Skeletal muscle satellite cell (primary cell): ENCODE measurements around the gene TMEM167A.

Experiments
- H3K27me3 ChIP-seq: 2 replicates; pipeline ENCODE4 v1.7.0; 2013; ENCODE audit warnings: low read length; ENCODE audit not compliant: control insufficient read depth, insufficient read depth
- H3K36me3 ChIP-seq: 2 replicates; pipeline ENCODE4 v1.7.0; 2013; ENCODE audit warnings: mild to moderate bottlenecking, control low read depth, low read length; ENCODE audit not compliant: insufficient read depth
- H3K4me1 ChIP-seq: 2 replicates; pipeline ENCODE4 v1.7.0; 2013; ENCODE audit warnings: low read length; ENCODE audit not compliant: control insufficient read depth, insufficient read depth
- H3K4me2 ChIP-seq: 2 replicates; pipeline ENCODE4 v1.7.0; 2013; ENCODE audit warnings: mild to moderate bottlenecking, low read length
- H3K4me3 ChIP-seq: 2 replicates; pipeline ENCODE4 v1.7.0; 2013; ENCODE audit warnings: low read length
- H3K9ac ChIP-seq: 2 replicates; pipeline ENCODE4 v1.7.0; 2013; ENCODE audit warnings: mild to moderate bottlenecking, low read depth, low read length, moderate library complexity
- H3K9me3 ChIP-seq: replicated peaks from 2 replicates; pipeline ENCODE4 v1.7.0; 2013; ENCODE audit warnings: mild to moderate bottlenecking, control low read depth, low read length

The TMEM167A gene

DNA sequence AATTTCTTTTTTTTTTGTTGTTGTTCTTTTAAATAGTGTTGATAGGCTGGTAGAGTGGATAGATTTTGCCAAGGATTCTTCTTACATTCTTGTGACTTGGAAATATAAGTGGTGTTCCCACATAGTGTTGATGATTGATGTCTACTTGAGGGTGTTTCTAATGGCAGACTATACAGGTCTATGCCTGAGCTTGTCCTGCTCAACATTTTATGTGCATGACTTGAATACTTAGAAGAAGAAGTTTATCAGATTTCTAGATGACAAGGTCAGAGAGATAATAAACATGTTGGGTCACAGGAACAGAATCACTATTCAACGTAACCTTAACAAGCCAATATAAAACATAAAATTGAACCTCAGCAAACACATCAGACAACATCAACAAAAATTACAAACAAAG is 24.3 kb upstream of the TMEM167A start:
- Histone ChIP-seq H3K9me3 (no peaks in the 10 kb centered on the region), H3K4me3 (no peak overlapping the region), H3K36me3 (no peaks in the 10 kb centered on the region), H3K4me2 (no peak overlapping the region), H3K4me1 (peaks cover 20% of the 10 kb centered on the region), H3K27me3 (no peaks in the 10 kb centered on the region), H3K9ac (no peak overlapping the region)

DNA sequence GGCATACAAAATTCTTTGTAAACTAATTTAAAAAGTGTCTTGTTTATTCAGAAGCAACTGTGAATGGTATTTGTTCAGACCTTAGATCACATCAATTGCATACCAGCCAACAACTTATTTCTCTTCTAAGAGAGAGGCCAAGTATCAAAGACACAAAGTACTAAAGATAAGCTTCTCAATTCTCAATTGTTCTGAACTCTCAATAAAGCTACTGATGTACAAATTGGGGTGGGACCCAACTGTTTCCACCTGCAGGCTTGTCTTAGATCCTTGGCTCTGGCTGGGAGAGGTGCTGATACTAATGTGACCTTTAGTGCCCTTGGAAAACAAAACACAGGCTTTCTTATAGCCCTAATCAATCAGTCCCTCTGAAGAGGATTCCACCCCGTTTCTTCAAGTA is 22.3 kb upstream of the TMEM167A start:
- peaks cover 31% of the 10 kb centered on the region for H3K4me1 ChIP-seq
- H3K27me3 ChIP-seq = no peaks in the 10 kb centered on the region

DNA sequence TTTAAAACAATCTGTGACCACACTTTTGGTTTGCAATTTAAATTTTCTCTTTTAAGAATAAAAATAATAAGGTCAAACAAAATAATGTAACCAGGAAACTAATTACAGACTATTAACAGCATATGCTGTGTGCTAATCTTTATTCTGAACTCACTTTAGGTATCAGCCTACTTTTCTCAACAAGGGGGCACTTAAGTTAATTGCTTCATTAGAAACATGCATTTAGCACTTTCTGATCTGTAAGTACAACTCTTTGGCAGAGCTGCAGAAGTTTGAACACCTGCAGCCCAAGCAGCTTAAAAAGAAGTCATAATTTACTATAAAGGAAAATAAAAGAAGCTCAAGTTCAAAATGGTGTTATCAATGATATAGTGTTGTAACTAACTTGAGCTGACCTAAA is 21.8 kb upstream of the TMEM167A start:
- Histone ChIP-seq H3K4me3 (no peak overlapping the region), H3K4me1 (peaks cover 31% of the 10 kb centered on the region), H3K27me3 (no peaks in the 10 kb centered on the region), H3K9me3 (no peaks in the 10 kb centered on the region), H3K4me2 (no peak overlapping the region), H3K9ac (no peak overlapping the region), H3K36me3 (no peaks in the 10 kb centered on the region)

More for the DNA sequence above, 22.3 kb upstream of the TMEM167A start:
- no peak overlapping the region for H3K4me3 ChIP-seq
- H3K9ac ChIP-seq = no peak overlapping the region
- H3K4me2 ChIP-seq = no peak overlapping the region
- H3K9me3 ChIP-seq = no peaks in the 10 kb centered on the region
- no peaks in the 10 kb centered on the region for H3K36me3 ChIP-seq

DNA sequence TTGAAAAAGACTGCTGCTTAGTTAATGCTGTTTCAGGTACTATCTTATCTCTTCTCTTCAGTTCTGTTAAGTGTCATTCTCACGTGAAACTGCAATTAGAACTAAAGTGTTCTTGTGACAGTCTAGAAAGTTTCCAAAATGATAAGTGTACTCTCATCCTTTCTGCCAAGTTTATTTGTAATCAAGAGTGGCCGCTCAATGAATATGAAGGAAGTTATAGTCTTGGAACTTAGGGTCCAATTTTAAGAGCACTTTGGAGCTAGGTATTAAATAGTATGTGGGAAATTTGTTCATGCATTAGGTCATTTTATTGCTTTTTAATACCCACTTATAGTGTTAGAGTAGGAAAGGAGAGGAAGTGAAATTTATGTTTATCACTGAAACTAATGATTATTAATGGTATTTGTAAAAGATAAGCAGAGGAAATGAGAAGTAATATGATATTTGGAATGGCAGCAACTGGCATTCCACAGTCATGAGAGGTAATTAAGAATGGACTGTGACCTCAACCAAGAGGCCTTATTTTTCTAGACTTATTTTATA is 20.6 kb upstream of the TMEM167A start:
- no peaks in the 10 kb centered on the region for H3K9me3 ChIP-seq
- peak overlapping the region; percentile 16 for H3K9ac ChIP-seq
- peaks cover 31% of the 10 kb centered on the region for H3K4me1 ChIP-seq
- H3K27me3 ChIP-seq = no peaks in the 10 kb centered on the region
- no peaks in the 10 kb centered on the region for H3K36me3 ChIP-seq
- H3K4me2 ChIP-seq = peak overlapping the region; percentile 53
- no peak overlapping the region for H3K4me3 ChIP-seq

DNA sequence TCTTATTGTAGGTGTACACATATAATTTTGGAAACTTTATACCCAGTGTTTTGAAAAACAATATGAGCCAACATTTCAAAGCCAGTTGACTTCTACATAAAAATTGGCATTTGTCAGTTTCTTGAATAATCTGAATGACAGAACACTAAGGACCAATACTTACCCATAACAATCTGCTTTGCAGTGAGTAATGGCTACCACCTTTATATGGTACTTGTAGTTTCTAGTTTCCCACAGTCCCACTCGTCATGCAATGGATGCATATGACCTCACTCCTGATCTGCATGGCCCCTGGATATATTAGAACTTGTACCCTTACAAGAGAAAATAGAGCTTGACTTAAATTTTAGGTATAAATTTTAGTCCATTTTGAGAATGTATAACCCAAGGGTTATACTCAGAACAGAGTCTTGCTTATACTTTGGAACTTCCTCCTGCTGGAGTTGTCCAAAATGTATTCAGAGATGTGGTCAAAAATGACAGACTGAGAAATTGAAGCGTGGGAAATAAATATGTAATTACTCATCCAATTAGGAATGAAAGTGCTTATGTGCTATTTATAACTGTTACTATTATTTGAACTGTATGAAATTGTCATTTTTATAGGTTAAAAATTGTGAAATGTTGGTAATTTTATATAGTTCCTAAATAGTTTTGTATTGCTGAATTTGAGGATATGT is 19.6 kb upstream of the TMEM167A start:
- no peak overlapping the region for H3K4me3 ChIP-seq
- H3K27me3 ChIP-seq = no peaks in the 10 kb centered on the region
- no peaks in the 10 kb centered on the region for H3K9me3 ChIP-seq
- no peak overlapping the region for H3K9ac ChIP-seq
- H3K36me3 ChIP-seq = no peaks in the 10 kb centered on the region
- H3K4me1 ChIP-seq = peaks cover 31% of the 10 kb centered on the region
- H3K4me2 ChIP-seq = no peak overlapping the region

DNA sequence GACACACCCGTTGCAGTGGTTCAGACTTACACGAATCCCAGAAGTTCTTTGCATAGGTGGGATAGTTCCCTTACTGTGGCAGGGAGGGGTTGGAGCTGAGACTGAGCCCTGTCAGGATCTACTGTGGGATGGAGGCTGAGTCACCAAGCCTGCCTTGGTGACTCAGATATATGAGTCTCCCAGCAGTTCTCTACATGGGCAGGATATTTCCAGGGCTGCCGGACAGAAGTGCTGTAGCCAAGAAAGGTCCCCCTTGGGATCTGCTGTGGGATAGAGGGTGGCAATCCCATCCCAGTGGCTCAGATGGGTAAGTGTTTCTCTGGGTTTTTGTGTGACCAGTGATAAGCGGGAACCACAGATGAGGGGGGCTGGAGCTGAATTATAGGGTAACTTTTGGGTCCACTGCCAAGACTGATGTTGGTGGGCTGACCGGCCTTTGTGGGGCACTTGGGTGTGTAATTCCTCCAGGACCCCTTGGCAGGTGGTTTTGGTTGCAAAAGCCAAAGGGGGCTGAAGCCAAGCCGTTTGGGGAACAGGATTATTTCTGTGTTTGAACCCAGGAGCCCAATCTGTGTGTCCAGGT is 18.9 kb upstream of the TMEM167A start:
- no peak overlapping the region for H3K9ac ChIP-seq
- no peaks in the 10 kb centered on the region for H3K9me3 ChIP-seq
- peaks cover 31% of the 10 kb centered on the region for H3K4me1 ChIP-seq
- H3K4me2 ChIP-seq = peak overlapping the region; percentile 25
- no peaks in the 10 kb centered on the region for H3K36me3 ChIP-seq
- H3K27me3 ChIP-seq = no peaks in the 10 kb centered on the region
- H3K4me3 ChIP-seq = peak overlapping the region; percentile 14

DNA sequence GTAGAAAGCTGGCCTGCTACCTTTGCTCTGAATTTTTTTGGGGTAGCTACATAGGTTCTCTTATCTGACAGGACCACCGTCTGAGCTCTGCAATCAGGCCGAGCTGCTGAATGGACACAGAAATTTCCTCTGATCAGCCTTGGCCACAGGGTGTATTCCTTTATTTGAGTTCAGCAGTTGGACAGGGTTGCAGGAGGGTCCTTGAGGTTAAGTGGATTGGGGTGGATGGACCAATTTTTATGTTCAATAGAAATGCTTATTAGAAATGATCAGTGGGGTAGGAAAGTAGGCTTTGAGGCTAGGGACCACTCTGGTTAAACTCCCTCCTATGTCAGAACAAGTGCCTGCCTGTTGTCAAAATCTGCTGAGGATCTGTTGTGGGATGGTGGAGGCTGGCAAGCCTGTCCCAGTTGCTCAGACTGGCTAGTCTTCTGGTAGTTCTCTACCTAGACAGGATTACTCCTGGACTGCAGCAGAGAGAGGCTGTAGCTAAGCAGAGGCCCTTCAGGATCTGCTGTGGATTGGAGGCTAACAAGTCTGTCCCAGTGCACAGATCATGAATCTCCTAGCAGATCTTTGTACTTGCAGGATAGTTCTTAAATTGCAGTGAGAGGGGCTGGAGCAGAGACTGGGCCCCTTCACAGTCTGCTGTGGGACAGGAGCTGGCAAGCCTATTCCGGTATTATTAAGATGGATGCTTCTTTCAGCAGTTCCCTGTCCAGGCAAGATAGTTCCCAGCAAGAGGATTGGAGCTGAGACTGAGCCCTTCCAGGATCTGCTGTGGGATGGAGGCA is 18.2 kb upstream of the TMEM167A start:
- H3K4me2 ChIP-seq = no peak overlapping the region
- no peak overlapping the region for H3K4me3 ChIP-seq
- H3K4me1 ChIP-seq = peaks cover 31% of the 10 kb centered on the region
- H3K36me3 ChIP-seq = no peaks in the 10 kb centered on the region
- no peaks in the 10 kb centered on the region for H3K27me3 ChIP-seq
- no peak overlapping the region for H3K9ac ChIP-seq
- H3K9me3 ChIP-seq = no peaks in the 10 kb centered on the region

DNA sequence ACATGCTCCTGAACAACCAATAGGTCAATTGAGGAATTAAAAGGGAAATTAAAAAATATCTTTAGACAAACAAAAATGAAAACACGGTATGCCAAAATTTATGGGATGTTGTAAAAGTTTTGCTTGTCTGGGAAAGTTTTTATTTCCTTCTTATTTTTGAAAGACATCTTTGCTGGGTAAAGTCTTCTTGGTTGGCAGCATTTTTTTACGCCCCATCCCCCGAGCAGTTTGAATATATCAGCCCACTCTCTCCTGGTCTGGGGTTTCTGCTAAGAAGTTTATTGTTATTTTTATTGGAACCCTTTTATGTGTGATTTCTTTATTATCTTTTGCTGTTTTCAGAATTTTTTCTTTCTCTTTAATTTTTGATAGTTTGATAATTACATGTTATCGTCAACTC is 16.5 kb upstream of the TMEM167A start:
- Histone ChIP-seq H3K9me3 (no peaks in the 10 kb centered on the region), H3K4me2 (no peak overlapping the region), H3K36me3 (no peaks in the 10 kb centered on the region), H3K4me1 (peaks cover 31% of the 10 kb centered on the region), H3K9ac (no peak overlapping the region), H3K27me3 (no peaks in the 10 kb centered on the region), H3K4me3 (no peak overlapping the region)

DNA sequence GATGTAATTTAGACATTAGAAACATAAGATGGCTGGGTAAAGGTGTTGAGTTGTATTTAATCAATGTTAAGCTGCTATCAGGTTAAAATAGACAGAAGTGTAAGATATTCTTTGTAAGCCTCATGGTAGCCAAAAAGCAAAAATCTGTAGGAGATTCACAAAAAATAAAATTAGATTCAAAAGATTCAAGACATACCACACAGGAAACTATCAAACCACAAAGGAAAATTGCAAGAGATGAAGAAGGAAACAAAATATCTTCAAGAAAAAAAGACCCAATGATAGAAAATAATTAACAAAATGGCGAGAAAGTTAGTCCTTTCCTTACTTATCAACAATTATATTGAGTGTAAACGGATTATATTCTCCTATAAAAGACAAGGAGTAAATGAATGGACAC is 15.4 kb upstream of the TMEM167A start:
- H3K9me3 ChIP-seq = no peaks in the 10 kb centered on the region
- peaks cover 22% of the 10 kb centered on the region for H3K4me1 ChIP-seq
- no peak overlapping the region for H3K4me3 ChIP-seq
- no peak overlapping the region for H3K9ac ChIP-seq
- no peaks in the 10 kb centered on the region for H3K27me3 ChIP-seq
- H3K4me2 ChIP-seq = no peak overlapping the region
- no peaks in the 10 kb centered on the region for H3K36me3 ChIP-seq

DNA sequence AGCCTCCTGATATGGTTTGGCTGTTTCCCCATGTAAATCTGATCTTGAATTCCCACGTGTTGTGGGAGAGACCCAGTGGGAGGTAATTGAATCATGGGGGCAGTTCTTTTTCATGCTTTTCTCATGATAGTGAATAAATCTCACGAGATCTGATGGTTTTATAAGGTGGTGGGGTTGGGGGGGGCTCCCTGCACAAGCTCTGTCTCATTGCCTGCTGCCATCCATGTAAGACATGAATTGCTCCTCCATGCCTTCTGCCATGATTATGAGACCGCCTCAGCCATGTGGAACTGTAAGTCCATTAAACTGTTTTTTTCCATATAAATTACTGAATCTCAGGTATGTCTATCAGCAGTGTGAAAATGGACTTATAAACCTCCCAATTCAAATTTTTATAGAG is 13.0 kb upstream of the TMEM167A start:
- H3K36me3 ChIP-seq = no peaks in the 10 kb centered on the region
- H3K9me3 ChIP-seq = no peaks in the 10 kb centered on the region
- no peak overlapping the region for H3K4me2 ChIP-seq
- no peak overlapping the region for H3K9ac ChIP-seq
- no peaks in the 10 kb centered on the region for H3K4me1 ChIP-seq
- no peak overlapping the region for H3K4me3 ChIP-seq
- no peaks in the 10 kb centered on the region for H3K27me3 ChIP-seq

DNA sequence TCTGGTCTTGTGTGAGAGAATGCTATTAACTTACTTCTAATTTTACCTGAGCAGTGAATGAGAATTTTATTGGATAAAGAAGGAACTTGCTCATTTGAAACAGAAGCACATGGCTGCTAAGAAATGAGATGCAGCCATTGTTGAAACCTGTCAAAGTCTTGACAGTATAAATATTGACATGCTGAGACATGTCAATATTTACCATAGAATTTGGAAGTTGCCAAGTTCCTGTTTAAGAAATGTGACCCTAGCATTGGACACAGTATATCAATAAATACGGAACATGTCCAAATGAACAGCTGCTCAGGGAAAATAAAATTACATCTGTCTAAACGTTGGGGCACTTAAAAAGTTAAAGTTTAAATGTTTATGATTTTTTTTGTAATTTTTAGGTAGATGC is 7.9 kb upstream of the TMEM167A start:
- Histone ChIP-seq H3K27me3 (no peaks in the 10 kb centered on the region), H3K36me3 (no peaks in the 10 kb centered on the region), H3K4me1 (no peaks in the 10 kb centered on the region), H3K9me3 (no peaks in the 10 kb centered on the region), H3K4me3 (no peak overlapping the region), H3K9ac (no peak overlapping the region), H3K4me2 (no peak overlapping the region)
